ENCODE results near the gene AIFM2.

GRCh38 chr10:70135046-70135445 is 2.4 kb upstream of the AIFM2 start:
- TF ChIP-seq CTCF (conservative IDR thresholded peaks at IDR 0.05 in 1 of 2, IDR thresholded peaks at IDR 0.05 in 1 of 2; ENCODE audit: low read depth in 1 of 2, low read length in 2 of 2) (no peak), EZH2 (IDR thresholded peaks at IDR 0.05; ENCODE audit: low read length, missing control alignments) (no peak)
